ENCODE results near the gene PYGL. TPM values are rescaled to one million over a fixed set of nuclear protein-coding genes. Genes with fewer than 3 reads are reported as not detected.
"Not testable (repeated sequence)": the region's sequence is repeated elsewhere in the genome, so short reads cannot be mapped to it uniquely, and the experiment has no call there.

PYGL gene
- polyA plus RNA-seq, 1 of the 3 experiments (the other 2 are of a cell fraction) = 60.2 TPM

- TF ChIP-seq SMC3 (IDR thresholded peaks at IDR 0.05; ENCODE audit: low read depth, low read length) (no peak), RAD21 (IDR thresholded peaks at IDR 0.05; ENCODE audit: low read length) (no peak), EZH2phosphoT487 (IDR thresholded peaks at IDR 0.05; ENCODE audit: borderline replicate concordance, low read depth) (no peak), PBX3 (IDR thresholded peaks at IDR 0.05) (no peak), POLR2AphosphoS5 (IDR thresholded peaks at IDR 0.05; ENCODE audit: low read depth, low read length) (no peak)
Measured at GRCh38 chr14:50901361-50901760, 42.9 kb downstream of the PYGL start (continued).

- no peak for DNase-seq
- CTCF ChIA-PET = no interaction called here
- WGBS (ENCODE audit: low lambda C conversion rate) = 97% methylated on average over 6 of the region's 6 CpGs
- no peak for TF ChIP-seq TCF12 (IDR thresholded peaks at IDR 0.05)
- no peak for TF ChIP-seq EP300 (IDR thresholded peaks at IDR 0.05; ENCODE audit: borderline replicate concordance in 1 of 2, low read depth in 1 of 2, low read length in 1 of 2)
- no peak for TF ChIP-seq MAX (IDR thresholded peaks at IDR 0.05; ENCODE audit: low read depth)
- TF ChIP-seq FOXJ3 (CRISPR knock-in tag; IDR thresholded peaks at IDR 0.05) = no peak
- no peak for TF ChIP-seq RCOR1 (IDR thresholded peaks at IDR 0.05; ENCODE audit: low read length)
- TF ChIP-seq ELF1 (IDR thresholded peaks at IDR 0.05) = no peak
- TF ChIP-seq POLR2AphosphoS5 (IDR thresholded peaks at IDR 0.05; ENCODE audit: low read depth, low read length) = no peak
- TF ChIP-seq SMC3 (IDR thresholded peaks at IDR 0.05; ENCODE audit: low read depth, low read length) = no peak
- no peak for TF ChIP-seq MXI1 (IDR thresholded peaks at IDR 0.05; ENCODE audit: low read depth, low read length)
- no peak for TF ChIP-seq REST (IDR thresholded peaks at IDR 0.05; ENCODE audit: low read depth, low read length)
- TF ChIP-seq FOSL2 (IDR thresholded peaks at IDR 0.05; ENCODE audit: borderline replicate concordance, low read depth) = no peak
- TF ChIP-seq FOXM1 (IDR thresholded peaks at IDR 0.05; ENCODE audit: low read depth) = no peak
- no peak for TF ChIP-seq MEF2A (IDR thresholded peaks at IDR 0.05; ENCODE audit: borderline replicate concordance, low read depth)
- no peak for TF ChIP-seq NFIC (IDR thresholded peaks at IDR 0.05; ENCODE audit: borderline replicate concordance)
- no peak for TF ChIP-seq YY1 (IDR thresholded peaks at IDR 0.05; ENCODE audit: low read depth)
- no peak for TF ChIP-seq NRF1 (IDR thresholded peaks at IDR 0.05; ENCODE audit: low read depth, low read length)
- no peak for TF ChIP-seq RXRA (IDR thresholded peaks at IDR 0.05; ENCODE audit: borderline replicate concordance, low read depth)
- TF ChIP-seq SIN3A (IDR thresholded peaks at IDR 0.05; ENCODE audit: borderline replicate concordance, low read depth, low read length) = no peak
- no peaks in the 10 kb centered on the region for H3K27me3 ChIP-seq (ENCODE audit: insufficient read depth)
- no peak overlapping the region for H3K4me3 ChIP-seq (ENCODE audit: low read depth in 2 of 2, low read length in 1 of 2)
- H2AFZ ChIP-seq (ENCODE audit: low read depth) = no peak overlapping the region
- no peak overlapping the region for H3K4me2 ChIP-seq
- POLR2A ChIA-PET = no interaction called here
- no peaks in the 10 kb centered on the region for H3F3A ChIP-seq (replicated peaks; ENCODE audit: insufficient read depth)
- no peaks in the 10 kb centered on the region for H3K79me2 ChIP-seq (ENCODE audit: insufficient read depth)
- H3K9me3 ChIP-seq = no peaks in the 10 kb centered on the region
- H3K27ac ChIP-seq (ENCODE audit: low read depth in 2 of 2, low read length in 1 of 2) = no peak overlapping the region
- H3K36me3 ChIP-seq (replicated peaks in 1 of 2; ENCODE audit: control insufficient read depth in 1 of 2, insufficient read depth in 2 of 2, low read length in 1 of 2) = no peaks in the 10 kb centered on the region
- no peaks in the 10 kb centered on the region for H3K4me1 ChIP-seq (ENCODE audit: control insufficient read depth in 1 of 2, insufficient read depth in 2 of 2, low read depth in 1 of 2, low read length in 1 of 2)
- no peak overlapping the region for H3K9ac ChIP-seq
- no peaks in the 10 kb centered on the region for H3K9me2 ChIP-seq
- no peaks in the 10 kb centered on the region for H4K20me1 ChIP-seq (ENCODE audit: insufficient read depth)
Measured at GRCh38 chr14:50897658-50898175, 46.6 kb downstream of the PYGL start.

- H3K4me3 ChIP-seq (ENCODE audit: low read depth in 2 of 2, low read length in 1 of 2); H3K36me3 ChIP-seq (replicated peaks in 1 of 2; ENCODE audit: control insufficient read depth in 1 of 2, insufficient read depth in 2 of 2, low read length in 1 of 2); H4K20me1 ChIP-seq (ENCODE audit: insufficient read depth); H2AFZ ChIP-seq (ENCODE audit: low read depth); CTCF ChIA-PET; H3K4me2 ChIP-seq; POLR2A ChIA-PET; H3K27ac ChIP-seq (ENCODE audit: low read depth in 2 of 2, low read length in 1 of 2); H3K9me3 ChIP-seq; H3K9ac ChIP-seq; H3K27me3 ChIP-seq (ENCODE audit: insufficient read depth); H3K79me2 ChIP-seq (ENCODE audit: insufficient read depth); H3F3A ChIP-seq (replicated peaks; ENCODE audit: insufficient read depth); H3K4me1 ChIP-seq (ENCODE audit: control insufficient read depth in 1 of 2, insufficient read depth in 2 of 2, low read depth in 1 of 2, low read length in 1 of 2); H3K9me2 ChIP-seq; DNase-seq: not testable (repeated sequence)
- WGBS (ENCODE audit: low lambda C conversion rate) = 88% methylated on average over 1 of the region's 1 CpG
Measured at GRCh38 chr14:50897005-50897404, 47.3 kb downstream of the PYGL start.

All from SK-N-SH (cell line).